ENCODE measurements around the gene MAPKAPK2.

MAPKAPK2 gene

DNA sequence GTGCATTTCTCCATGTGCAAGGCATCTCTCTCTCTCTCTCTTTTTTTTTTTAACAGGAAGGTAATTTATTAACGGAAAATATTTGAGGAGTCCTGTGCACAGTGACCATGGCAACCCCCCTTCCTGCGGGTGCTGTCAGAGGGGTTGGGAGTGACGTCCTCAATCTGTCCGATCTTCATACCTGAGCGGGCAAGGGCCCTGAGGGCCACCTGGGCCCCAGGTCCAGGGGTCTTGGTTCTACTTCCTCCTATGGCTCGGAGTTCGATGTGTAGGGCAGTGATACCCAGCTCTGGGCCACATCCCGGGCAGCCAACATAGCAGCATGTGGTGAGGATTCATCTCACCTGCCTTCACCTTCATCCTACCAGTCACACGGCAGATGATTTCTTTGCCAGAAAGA is 11.0 kb downstream of the MAPKAPK2 start:
- no peak overlapping the region for H3K4me3 ChIP-seq (ENCODE audit: low read depth, low read length)
- TF ChIP-seq CTCF (IDR thresholded peaks at IDR 0.05; ENCODE audit: low read depth, low read length) = no peak

GRCh38 chr1:206696812-206697585 is 12.3 kb downstream of the MAPKAPK2 start:
- TF ChIP-seq CTCF (IDR thresholded peaks at IDR 0.05; ENCODE audit: low read depth, low read length) = no peak

DNA sequence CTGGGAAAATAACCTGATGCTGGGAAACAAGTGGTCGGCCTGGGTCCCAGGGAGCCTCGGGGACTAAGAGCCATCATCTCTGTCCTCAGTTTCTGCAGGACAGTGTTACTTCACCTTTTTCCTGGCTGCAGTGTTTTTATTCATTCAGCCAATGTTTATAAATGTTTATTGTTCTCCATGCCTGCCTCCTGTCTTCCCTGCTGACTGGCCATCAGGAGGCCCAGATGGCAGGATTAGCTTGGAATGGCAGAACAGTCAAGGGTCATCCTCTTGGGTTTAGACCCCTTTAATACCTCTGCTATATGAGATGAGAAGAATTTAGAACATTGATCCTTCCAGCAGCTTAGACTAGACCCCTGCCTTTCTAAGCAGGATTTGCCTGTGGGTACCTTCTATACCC is 13.3 kb downstream of the MAPKAPK2 start:
- no peak overlapping the region for H3K4me3 ChIP-seq (ENCODE audit: low read depth, low read length)

More at GRCh38 chr1:206696812-206697585, 12.3 kb downstream of the MAPKAPK2 start:
- H3K4me3 ChIP-seq (ENCODE audit: low read depth, low read length) = no peak overlapping the region

GRCh38 chr1:206699000-206699586 is 14.4 kb downstream of the MAPKAPK2 start:
- TF ChIP-seq CTCF (IDR thresholded peaks at IDR 0.05; ENCODE audit: low read depth, low read length) = no peak
- H3K4me3 ChIP-seq (ENCODE audit: low read depth, low read length) = no peak overlapping the region

More for the DNA sequence above, 13.3 kb downstream of the MAPKAPK2 start:
- TF ChIP-seq CTCF (IDR thresholded peaks at IDR 0.05; ENCODE audit: low read depth, low read length) = no peak

- no peak for TF ChIP-seq CTCF (IDR thresholded peaks at IDR 0.05; ENCODE audit: low read depth, low read length)
- no peak overlapping the region for H3K4me3 ChIP-seq (ENCODE audit: low read depth, low read length)
Observed at GRCh38 chr1:206699626-206700025, 14.9 kb downstream of the MAPKAPK2 start.

GRCh38 chr1:206700445-206701036 is 15.8 kb downstream of the MAPKAPK2 start:
- H3K4me3 ChIP-seq (ENCODE audit: low read depth, low read length) = no peak overlapping the region
- no peak for TF ChIP-seq CTCF (IDR thresholded peaks at IDR 0.05; ENCODE audit: low read depth, low read length)

GRCh38 chr1:206702260-206702659 is 17.6 kb downstream of the MAPKAPK2 start:
- TF ChIP-seq CTCF (IDR thresholded peaks at IDR 0.05; ENCODE audit: low read depth, low read length) = no peak
- H3K4me3 ChIP-seq (ENCODE audit: low read depth, low read length) = no peak overlapping the region
